ENCODE data around the gene CEACAM16.
A peak's percentile ranks its signal among the peaks of the same experiment; 100 is the strongest.
"Not testable (repeated sequence)": the region's sequence is repeated elsewhere in the genome, so short reads cannot be mapped to it uniquely, and the experiment has no call there.

The CEACAM16 gene

DNA sequence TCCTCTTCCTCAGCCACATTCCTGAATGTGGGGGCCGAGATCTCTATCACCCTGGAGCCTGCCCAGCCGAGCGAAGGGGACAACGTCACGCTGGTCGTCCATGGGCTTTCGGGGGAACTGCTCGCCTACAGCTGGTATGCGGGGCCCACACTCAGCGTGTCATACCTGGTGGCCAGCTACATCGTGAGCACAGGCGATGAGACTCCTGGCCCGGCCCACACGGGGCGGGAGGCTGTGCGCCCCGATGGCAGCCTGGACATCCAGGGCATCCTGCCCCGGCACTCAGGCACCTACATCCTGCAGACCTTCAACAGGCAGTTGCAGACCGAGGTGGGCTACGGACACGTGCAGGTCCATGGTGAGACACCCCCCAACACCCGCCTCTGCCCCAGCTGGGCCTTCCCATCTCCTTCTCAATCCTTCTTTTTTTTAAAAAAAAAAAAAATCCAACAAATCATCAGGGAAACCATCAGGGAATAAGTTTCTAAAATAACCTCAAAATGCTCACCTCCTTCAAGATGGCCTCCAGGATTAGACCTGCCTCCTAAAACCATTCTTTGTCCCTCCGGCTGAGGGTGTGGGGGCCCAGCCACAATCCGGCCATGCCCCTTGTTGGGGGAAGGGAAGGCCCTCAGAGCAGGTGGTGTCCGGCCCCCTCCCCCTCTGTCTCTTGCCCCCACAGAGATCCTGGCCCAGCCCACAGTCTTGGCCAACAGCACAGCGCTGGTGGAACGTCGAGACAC lies 4.6 kb downstream of the CEACAM16 start:
- no peak for DNase-seq (ENCODE audit: low read depth in 2 of 2)

DNA sequence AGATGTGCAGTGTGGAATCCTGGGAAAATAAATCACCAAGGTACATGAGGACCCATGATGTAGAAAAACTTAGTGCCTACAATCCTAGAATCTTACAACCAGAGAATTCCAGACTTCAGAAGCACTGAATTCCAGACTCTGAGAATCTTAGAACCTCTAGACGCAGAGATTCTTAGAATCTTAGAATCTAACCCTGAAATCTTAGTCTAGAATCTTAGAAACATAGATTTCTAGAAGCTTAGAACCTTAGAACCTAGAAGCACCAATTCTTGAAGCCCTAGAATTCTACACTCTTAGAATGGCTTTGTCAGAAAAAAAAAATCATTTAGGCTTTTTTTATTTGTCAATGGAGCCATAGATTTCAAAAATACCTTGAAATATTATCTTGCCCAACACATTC lies 6.0 kb downstream of the CEACAM16 start:
- no peak for DNase-seq (ENCODE audit: low read depth in 2 of 2)

DNA sequence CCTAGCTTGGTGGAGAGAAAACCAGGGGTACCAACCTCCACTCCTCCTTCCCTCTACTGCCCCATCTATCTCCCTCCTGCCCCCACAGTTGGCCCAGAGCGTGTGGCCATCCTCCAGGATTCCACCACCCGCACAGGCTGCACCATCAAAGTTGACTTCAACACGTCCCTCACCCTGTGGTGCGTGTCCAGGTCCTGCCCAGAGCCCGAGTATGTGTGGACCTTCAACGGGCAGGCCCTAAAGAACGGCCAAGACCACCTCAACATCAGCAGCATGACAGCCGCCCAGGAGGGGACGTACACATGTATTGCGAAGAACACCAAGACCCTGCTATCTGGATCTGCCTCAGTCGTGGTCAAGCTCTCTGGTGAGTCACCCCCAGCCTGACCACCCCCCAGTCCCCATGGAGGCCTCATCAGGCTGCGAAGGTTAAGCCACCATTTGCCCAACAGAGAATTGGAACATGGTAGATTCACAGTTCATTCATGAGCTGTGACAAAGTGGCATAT lies 6.6 kb downstream of the CEACAM16 start:
- no peak for DNase-seq (ENCODE audit: low read depth in 2 of 2)

DNA sequence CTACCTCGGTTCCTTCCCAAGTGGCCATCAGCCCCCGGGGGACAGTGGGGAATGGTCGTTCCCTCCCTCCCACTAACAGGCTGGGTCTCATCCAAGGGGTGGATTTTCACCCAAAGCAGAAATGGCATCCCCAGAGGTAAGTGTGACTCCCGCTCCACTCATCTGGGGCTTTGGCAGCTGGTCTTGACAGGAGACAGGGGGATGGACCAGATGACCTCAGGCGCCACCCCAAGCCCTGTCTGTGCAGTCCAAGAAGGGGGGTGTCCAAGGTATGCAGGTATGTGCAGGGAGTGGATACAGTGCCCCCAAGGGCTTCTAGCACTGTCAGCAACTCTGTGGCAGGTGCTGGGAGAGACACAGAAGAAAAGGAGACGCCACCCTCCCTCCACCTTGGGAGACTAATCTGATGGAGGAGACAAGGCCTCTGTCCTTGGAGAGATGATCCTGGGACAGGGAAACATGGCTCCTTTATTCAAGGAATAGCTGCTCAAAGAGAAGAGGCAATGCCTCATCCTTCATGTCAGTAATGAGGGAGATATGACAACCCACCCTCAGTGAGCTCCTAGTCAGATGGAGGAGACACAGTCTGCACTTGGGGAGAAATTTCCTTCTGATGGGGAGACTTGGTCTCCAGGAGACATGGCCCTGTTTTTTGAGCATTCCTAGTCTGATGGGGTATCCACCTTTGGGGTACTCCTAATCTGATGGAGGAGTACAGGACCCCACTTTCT lies 7.7 kb downstream of the CEACAM16 start:
- no peak for DNase-seq (ENCODE audit: low read depth in 2 of 2)

DNA sequence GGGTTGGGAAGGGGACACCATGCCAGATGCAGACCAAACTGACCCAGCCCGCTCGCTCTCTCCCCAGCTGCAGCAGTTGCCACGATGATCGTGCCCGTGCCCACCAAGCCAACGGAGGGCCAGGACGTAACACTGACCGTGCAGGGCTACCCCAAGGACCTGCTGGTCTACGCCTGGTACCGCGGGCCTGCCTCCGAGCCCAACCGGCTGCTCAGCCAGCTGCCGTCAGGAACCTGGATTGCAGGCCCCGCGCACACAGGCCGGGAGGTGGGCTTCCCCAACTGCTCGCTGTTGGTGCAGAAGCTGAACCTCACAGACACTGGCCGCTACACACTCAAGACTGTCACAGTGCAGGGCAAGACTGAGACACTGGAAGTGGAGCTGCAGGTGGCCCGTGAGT lies 8.8 kb downstream of the CEACAM16 start:
- DNase-seq (ENCODE audit: low read depth in 2 of 2): no peak

DNA sequence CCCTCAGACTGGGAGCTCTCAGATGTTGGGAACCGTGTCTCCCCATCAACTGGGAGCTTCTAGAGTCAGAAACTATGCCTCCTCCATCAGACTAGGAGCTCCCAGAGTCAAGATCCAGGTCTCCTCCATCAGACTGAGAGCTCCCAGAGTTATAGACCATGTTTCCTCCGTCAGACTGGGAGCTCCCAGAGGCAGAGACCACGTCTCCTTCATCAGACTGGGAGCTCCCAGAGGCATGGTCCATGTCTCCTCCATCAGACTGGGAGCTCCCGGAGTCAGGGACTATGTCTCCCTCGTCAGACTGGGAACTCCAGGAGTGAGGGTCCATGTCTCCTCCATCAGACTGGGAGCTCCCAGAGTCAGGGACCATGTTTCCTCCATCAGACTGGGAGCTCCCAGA lies 10.0 kb downstream of the CEACAM16 start:
- DNase-seq (ENCODE audit: low read depth in 2 of 2): no peak

DNA sequence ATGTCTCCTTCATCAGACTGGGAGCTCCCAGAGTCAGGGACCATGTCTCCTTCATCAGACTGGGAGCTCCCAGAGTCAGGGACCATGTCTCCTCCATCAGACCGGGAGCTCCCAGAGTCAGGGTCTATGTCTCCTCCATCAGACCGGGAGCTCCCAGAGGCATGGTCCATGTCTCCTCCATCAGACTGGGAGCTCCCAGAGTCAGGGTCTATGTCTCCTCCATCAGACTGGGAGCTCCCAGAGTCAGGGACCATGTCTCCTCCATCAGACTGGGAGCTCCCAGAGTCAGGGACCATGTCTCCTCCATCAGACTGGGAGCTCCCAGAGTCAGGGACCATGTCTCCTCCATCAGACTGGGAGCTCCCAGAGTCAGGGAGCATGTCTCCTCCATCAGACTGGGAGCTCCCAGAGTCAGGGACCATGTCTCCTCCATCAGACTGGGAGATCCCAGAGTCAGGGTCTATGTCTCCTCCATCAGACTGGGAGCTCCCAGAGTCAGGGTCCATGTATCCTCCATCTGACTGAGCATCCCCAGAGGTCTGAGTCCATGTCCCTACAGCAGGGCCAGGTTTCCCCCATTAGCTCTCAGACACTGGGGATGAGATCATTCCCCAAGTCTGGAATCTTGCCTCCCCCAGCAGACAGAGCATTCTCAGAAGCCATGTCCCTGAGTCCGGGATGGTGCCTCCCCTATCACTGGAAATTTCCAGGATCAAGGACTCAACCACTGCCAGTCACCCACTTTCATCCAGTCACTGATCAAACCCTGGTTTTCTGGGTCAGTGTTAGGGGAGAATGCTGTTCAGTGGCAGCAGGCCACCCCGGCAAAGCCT lies 10.7 kb downstream of the CEACAM16 start:
- not testable (repeated sequence) for DNase-seq (ENCODE audit: low read depth in 2 of 2)

DNA sequence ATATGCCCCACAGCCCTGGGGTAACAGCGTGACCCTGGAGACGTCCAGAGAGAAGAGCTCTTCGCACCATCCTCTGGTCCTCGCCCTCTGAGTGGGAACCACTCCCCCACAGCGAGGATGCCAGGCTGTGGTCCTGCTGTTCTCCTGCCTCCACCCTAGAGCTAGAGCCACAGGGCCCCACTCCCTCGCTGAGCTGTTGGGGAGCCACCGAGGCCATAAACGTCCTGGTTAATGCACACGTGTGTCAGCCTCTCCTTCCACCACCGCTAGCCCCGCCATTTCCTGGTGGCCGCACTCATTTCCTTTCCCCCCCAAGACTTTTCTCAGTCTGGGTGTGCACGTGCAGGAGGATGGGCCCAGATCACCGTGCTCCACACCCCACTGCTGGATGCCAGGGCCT lies 11.5 kb downstream of the CEACAM16 start:
- no peak for DNase-seq (ENCODE audit: low read depth in 2 of 2)

DNA sequence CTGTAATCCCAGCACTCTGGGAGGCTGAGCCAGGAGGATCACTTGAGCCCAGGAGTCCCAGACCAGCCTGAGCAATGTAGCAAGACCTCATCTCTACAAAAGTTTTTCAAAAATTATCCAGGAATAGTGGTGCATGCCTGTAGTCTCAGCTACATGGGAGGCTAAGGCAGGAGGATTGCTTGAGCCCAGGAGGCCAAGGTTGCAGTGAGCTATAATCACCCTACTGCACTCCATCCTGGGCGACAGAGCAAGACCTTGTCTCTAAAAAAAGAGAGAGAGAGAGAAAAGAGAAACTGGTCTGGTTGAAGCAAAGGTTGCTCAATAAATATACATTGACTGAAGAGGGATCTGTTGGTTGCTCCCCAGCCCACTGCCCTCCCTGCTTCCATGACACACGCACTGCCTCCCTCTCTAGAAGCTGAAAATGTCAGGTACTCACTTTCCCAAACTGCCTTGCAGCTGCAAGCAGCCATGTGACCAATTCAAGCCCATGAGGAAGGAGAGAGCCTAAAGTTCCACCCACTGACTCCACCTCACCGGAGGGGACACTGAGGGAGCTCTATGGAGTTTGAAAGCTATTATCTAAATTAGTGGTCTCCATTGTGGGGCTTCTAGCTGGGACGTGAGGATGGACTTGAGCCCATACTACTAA lies 14.0 kb downstream of the CEACAM16 start:
- no peak for DNase-seq (ENCODE audit: low read depth in 2 of 2)

DNA sequence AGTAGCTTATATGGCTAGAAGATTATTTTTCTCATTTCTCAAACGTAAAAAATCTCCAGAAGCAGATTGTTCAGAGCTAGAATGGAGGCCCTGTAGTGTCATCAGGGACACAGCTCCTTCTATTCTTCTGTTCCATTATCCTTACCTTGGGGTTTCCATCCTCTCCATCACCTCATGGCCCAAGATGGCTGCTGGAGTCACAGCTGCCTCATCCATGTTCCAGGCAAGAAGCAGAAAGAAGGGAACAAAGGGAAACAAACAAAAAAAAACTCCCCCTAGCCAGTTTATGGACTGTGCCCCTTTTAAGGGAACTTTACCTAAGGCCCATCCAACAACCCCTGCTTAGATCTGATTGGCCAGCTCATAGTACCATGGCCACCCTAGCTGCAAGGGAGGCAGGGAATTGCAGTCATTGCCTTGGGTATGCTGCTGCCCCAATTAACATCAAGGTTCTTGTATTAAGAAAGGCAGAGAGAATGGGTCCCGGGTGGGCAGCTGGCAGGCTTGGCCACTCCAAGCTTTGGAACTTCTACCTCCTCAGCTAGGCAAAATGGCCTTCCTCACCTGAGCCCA lies 15.7 kb downstream of the CEACAM16 start:
- no peak for DNase-seq (ENCODE audit: low read depth in 2 of 2)

DNA sequence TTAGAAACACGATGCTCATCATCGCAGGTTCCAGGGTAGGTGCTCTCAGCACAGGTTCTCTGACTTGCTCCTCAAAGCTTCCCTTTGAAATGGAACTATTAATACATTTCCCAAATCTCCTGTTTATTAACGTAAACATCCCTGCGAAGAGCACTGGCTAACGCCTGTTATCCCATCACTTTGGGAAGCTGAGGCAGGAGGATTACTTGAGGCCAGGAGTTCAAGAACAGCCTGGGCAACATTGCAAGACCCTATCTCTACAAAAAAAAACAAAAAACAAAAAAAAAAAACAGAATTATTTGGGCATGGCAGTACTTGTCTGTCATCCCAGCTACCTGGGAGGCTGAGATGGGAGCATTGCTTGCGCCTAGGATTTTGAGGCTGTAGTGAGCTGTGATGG lies 18.7 kb downstream of the CEACAM16 start:
- no peak for DNase-seq (ENCODE audit: low read depth in 2 of 2)

DNA sequence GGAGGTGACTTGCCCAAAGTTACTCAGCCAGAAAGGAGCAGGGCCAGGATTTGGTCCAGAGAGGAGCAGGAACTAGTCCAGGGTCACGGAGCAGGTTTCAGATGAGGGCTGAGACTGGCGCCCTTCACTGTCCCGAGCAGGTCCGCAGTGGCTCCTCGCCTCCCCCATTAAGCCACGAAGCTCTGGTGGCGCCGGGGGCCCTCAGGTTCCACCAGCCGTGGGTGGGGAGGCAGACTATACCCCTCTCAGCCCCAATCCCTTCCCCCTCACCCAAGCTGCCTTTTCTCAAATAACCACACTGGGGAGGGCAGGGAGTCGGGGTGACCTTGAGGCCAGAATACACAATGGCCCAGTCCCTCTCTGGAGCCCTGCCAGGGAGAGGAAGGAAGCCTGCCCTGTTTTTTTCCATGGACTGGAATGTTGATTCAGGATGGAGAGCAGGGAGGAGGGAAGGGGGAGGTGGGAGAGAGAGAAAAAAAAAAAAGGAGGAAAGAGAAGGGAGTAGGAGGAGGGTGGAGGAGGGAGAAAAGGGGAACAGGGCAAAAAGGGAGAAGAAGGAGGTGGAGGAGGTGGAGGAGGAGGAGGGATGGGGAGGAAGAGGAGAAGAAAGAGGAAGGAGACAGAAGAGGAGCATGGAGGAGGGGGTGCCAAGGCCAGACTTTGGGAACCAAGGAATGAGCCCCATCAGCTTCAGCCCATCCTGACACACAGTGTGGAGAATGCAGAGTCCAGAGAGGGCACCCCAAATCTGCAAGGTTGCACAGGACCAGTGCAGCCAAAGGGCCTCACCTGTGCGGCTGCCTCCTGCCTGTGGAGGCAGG lies 19.7 kb downstream of the CEACAM16 start:
- peak; percentile 36 to 40 for DNase-seq (ENCODE audit: low read depth in 2 of 2)

DNA sequence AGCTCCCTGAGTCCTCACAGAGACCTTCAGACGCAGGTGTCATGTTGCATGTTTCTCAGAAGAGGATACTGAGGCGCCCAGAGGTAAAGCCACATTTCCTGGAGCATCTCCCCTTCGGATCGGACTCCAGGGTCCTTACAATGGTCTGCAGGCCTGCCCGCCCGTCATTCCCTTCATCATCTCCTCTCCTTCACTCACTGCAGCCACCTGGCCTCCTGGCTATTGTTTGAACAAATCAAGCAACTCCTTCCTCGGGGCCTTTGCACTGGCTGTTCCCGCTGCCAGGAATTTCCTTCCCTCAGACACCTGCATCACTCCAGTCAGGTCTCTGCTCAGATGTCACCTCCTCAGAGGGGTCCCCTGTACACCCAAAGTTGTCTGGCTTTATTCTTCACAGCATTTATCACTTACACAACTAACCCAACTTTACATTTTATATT lies 20.3 kb downstream of the CEACAM16 start:
- no peak for DNase-seq (ENCODE audit: low read depth in 2 of 2)

DNA sequence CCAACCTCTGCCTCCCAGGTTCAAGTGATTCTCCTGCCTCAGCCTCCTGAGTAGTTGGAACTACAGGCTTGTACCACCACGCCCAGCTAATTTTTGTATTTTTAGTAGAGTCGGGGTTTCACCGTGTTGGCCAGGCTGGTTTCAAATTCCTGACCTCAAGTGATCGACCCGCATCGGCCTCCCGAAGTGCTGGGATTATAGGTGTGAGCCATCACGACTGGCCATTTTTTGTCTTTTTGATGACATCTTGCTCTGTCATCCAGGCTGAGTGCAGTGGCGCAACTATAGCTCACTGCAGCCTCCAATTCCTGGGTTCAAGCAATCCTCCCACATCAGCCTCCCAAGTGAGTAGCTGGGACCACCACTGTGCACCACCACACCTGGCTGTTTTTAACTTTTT lies 21.4 kb downstream of the CEACAM16 start:
- DNase-seq (ENCODE audit: low read depth in 2 of 2): not testable (repeated sequence)

DNA sequence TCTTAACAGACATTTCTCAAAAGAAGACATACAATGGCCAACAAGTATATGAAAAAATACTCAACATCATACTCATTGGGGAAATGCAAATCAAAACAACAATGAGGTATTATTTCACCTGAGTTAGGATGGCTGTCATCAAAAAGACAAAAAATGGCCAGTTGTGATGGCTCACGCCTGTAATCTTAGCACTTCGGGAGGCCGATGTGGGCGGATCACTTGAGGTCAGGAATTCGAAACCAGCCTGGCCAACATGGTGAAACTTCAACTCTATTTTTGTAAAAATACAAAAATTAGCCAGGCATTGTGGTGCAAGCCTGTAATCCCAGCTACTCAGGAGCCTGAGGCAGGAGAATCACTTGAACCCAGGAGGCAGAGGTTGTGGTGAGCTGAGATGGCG lies 22.0 kb downstream of the CEACAM16 start:
- DNase-seq (ENCODE audit: low read depth in 2 of 2): no peak

DNA sequence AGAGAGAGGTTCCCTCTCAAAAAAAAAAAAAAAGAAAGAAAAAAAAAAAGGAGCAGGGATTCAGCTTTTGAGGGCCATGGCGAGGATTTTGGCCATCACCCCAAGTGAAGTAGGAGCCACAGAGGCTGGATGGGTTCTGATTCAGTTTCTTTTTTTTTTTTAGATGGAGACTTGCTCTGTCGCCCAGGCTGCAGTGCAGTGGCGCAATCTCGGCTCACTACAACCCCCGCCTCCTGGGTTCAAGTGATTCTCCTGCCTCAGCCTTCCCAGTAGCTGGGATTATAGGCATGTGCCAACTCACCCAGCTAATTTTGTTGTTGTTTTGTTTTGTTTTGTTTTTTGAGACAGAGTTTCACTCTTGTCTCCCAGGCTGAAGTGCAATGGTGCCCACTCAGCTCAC lies 22.4 kb downstream of the CEACAM16 start:
- DNase-seq (ENCODE audit: low read depth in 2 of 2): not testable (repeated sequence)

DNA sequence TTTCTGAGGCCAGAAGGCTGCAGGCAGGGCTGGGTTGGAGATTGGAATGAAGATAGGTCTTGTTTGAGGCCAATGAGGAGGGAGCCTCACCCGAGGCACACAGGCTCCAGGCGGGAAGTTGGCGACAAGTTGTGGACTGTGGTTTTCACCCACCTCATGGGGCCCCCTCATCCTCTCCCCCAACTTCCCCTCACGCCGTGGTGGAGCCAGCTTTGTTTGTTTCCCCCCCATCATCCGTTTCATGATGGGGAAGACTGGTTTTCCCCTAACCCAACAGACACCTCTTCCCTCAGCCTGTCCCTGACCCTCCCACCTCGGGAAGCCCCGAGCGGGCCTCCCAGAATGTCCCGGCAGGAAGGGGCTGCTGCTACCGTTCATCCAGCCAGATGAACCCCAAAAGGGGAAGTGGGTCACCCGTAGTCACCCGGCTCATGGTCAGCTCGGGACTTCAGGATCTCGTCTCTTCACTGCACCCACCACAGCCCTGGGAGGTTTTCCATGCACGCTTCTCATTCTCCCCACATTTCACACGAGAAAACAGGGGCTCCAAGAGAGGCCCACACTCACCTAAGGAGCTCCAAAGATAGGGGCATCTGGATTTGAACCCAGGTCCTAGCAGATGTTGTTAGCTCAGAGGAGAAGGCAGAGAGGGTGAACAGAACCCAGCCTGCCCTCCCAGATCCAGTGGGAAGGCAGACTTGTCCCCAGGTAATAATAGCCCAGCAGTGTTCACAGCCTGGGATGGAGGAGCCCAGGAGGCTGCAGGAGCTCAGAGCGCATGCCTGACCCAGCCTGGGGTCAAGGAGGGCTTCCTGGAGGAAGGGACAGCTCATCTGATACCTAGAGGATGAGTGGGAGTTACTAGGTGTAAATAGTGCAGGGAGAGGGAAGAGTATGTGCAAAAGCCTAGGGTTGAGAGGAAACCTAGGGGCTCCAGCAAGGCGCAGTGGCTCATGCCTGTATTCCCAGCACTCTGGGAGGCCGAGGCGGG lies 23.5 kb downstream of the CEACAM16 start:
- DNase-seq (ENCODE audit: low read depth in 2 of 2): no peak

DNA sequence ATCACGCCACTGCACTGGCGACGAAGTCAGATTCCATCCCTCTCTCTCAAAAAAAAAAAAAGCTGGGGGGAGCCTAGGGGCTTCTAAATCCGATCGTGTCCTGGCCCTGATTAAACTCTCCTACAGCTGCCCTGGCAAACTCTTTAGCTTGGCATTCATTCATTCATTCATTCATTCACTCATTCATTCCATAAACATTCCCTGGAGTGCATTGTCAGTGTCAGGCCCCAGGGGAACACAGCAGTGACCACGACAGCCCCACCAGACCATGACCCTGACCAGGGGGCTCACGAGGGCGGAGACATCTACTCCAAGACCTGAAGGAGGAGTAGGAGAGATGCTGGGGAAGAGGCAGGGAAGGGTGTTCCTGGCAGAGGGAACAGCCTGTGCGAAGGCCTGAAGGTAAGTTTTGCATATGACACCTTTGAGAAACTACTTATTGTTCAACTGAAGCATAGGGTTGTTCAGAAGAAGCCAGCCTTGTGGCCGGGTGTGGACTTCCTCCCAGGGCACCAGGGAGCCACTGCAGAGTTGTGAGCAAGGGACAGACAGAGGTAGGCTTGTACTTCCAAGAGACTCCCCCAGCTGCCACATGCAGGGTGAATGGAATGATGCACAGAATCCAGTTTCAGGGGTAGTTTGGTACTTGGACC lies 24.5 kb downstream of the CEACAM16 start:
- no peak for DNase-seq (ENCODE audit: low read depth in 2 of 2)

DNA sequence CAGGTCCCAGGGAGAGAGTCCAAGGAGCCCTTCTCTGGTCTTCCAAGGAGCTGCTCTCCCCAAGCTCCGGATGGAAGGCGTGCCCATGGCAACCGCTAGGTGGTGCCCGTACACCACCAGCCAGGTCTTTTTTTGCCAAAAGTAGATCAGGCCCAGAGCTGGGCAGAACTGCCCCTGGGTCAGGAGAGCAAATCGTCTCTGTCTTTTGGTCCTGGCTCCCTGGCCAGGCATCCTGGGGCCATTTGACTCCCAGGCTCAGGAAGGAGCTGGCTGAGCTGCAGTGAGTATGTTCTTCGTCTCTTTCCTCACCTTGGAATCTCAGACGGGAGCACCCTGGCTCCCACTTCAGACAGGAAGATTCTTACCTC lies 25.0 kb downstream of the CEACAM16 start:
- peak in 1 of 2 experiments; percentile 51 for DNase-seq (ENCODE audit: low read depth in 2 of 2)

Measured in fibroblast of skin of left quadriceps (primary cell).